ENCODE data around the gene ZFAND6. TPM values are rescaled to one million over a fixed set of nuclear protein-coding genes. Genes with fewer than 3 reads are reported as not detected.
"Not testable (repeated sequence)": the region's sequence is repeated elsewhere in the genome, so short reads cannot be mapped to it uniquely, and the experiment has no call there.

Gene ZFAND6
- 100 to 1,000 TPM; 141 to 193 (median 159) TPM for total RNA-seq

- peak; percentile 92 to 95 for DNase-seq (ENCODE audit: low spot score in 2 of 2)
- intact Hi-C loops (cut with DNase I; ENCODE audit: low total_unique reads) = no loop called here
- TF ChIP-seq CTCF (IDR thresholded peaks at IDR 0.05) (no peak), POLR2AphosphoS5 (IDR thresholded peaks at IDR 0.05) (peak in 2 of 3 donors; percentile 33 to 88), POLR2A (IDR thresholded peaks at IDR 0.05) (peak; percentile 57)
- Histone ChIP-seq H3K4me3 (peak within 1 kb of the TSS; percentile 68 to 95 (median 87)), H3K27ac (peak within 1 kb of the TSS; percentile 97 to 98), H3K27me3 (no peaks in the 10 kb centered on the region), H3K9me3 (no peaks in the 10 kb centered on the region), H3K4me1 (peaks cover 0 to 8% of the 10 kb centered on the region in 2 donors), H3K36me3 (no peaks in the 10 kb centered on the region)
Observed at GRCh38 chr15:80058851-80059785, at the start of gene ZFAND6. ZFAND6 (plus strand) TSS chr15:80059676; CDS start chr15:80120345, 60,669 bp downstream.

GRCh38 chr15:80010131-80010673 lies 49.3 kb upstream of the ZFAND6 start:
- Histone ChIP-seq H3K4me3 (no peak overlapping the region), H3K27ac (no peak overlapping the region), H3K9me3 (no peaks in the 10 kb centered on the region), H3K27me3 (no peaks in the 10 kb centered on the region), H3K36me3 (no peaks in the 10 kb centered on the region), H3K4me1 (no peaks in the 10 kb centered on the region)
- intact Hi-C loops (cut with DNase I; ENCODE audit: low total_unique reads) = no loop called here
- DNase-seq (ENCODE audit: low spot score in 2 of 2) = no peak
- TF ChIP-seq POLR2AphosphoS5 (IDR thresholded peaks at IDR 0.05) (no peak), CTCF (IDR thresholded peaks at IDR 0.05) (no peak), POLR2A (IDR thresholded peaks at IDR 0.05) (no peak)

GRCh38 chr15:80011041-80011523 lies 48.4 kb upstream of the ZFAND6 start:
- H3K9me3 ChIP-seq; H3K27ac ChIP-seq; H3K27me3 ChIP-seq; intact Hi-C loops (cut with DNase I; ENCODE audit: low total_unique reads); H3K4me3 ChIP-seq; H3K36me3 ChIP-seq; H3K4me1 ChIP-seq; DNase-seq (ENCODE audit: low spot score in 2 of 2): not testable (repeated sequence)

- TF ChIP-seq POLR2AphosphoS5 (IDR thresholded peaks at IDR 0.05) = no peak
- TF ChIP-seq POLR2A (IDR thresholded peaks at IDR 0.05) = no peak
- TF ChIP-seq CTCF (IDR thresholded peaks at IDR 0.05) = no peak
- Histone ChIP-seq H3K9me3 (no peaks in the 10 kb centered on the region), H3K27me3 (no peaks in the 10 kb centered on the region), H3K27ac (no peak overlapping the region), H3K4me1 (no peaks in the 10 kb centered on the region), H3K36me3 (no peaks in the 10 kb centered on the region), H3K4me3 (no peak overlapping the region)
- intact Hi-C loops (cut with DNase I; ENCODE audit: low total_unique reads) = no loop called here
- DNase-seq (ENCODE audit: low spot score in 2 of 2) = no peak
Observed at GRCh38 chr15:80011596-80011995, 47.9 kb upstream of the ZFAND6 start.

- H3K36me3 ChIP-seq = no peaks in the 10 kb centered on the region
- intact Hi-C loops (cut with DNase I; ENCODE audit: low total_unique reads) = no loop called here
- no peak for TF ChIP-seq POLR2A (IDR thresholded peaks at IDR 0.05)
- no peak for TF ChIP-seq CTCF (IDR thresholded peaks at IDR 0.05)
- TF ChIP-seq POLR2AphosphoS5 (IDR thresholded peaks at IDR 0.05) = no peak
- DNase-seq (ENCODE audit: low spot score in 2 of 2) = no peak
- H3K27me3 ChIP-seq = no peaks in the 10 kb centered on the region
- no peak overlapping the region for H3K4me3 ChIP-seq
- H3K4me1 ChIP-seq = no peaks in the 10 kb centered on the region
- no peak overlapping the region for H3K27ac ChIP-seq
- H3K9me3 ChIP-seq = no peaks in the 10 kb centered on the region
Observed at GRCh38 chr15:80012060-80012726, 47.3 kb upstream of the ZFAND6 start.

GRCh38 chr15:80014186-80014585 lies 45.3 kb upstream of the ZFAND6 start:
- DNase-seq (ENCODE audit: low spot score in 2 of 2); intact Hi-C loops (cut with DNase I; ENCODE audit: low total_unique reads); H3K4me3 ChIP-seq; H3K9me3 ChIP-seq; H3K27ac ChIP-seq; H3K27me3 ChIP-seq; H3K4me1 ChIP-seq; H3K36me3 ChIP-seq: not testable (repeated sequence)

Measured in breast epithelium (tissue), 4 donors.